GM19043 (cell line): ENCODE measurements around the gene ITGA11.

Experiments
- ATAC-seq: cut with Tn5 transposase; IDR thresholded peaks from one replicate; pipeline ENCODE4 v1.9.1; 2021; ENCODE audit warnings: low read depth; ENCODE audit not compliant: unreplicated experiment

Gene ITGA11

DNA sequence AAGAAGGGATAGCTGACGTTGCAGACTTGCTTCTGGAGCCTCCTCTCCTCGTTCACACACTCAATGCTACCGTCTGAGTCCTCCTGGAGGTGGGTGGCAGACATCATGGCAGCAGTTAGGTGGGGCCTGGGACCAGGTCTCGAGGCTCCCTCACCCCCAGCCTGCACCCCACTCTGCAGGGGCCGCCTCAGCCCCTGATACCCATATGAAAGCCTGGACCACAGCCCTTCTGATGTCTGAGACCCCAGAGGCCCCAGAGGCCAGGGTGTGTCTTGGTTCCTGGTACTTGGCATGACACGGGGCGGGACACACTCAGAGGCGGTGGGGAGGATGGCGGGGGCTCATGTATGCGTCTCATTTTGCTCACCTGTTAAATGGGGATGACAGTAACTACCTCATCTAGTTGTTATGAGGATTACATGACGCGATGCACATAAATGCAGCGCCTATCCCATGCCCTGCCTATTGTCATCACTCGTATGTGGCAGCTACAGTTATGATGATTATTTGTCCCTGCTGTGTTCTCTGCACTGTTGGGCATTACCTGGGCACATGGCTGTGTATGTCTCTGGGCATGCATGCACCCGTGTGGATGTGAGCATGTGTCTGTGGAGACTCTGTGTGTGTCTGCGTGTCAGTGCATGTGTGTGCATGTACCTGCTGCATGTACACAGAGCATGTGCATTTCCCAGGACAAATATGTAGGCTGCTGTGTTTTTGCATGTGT, 114.5 kb downstream of the ITGA11 start:
- no peak for ATAC-seq

DNA sequence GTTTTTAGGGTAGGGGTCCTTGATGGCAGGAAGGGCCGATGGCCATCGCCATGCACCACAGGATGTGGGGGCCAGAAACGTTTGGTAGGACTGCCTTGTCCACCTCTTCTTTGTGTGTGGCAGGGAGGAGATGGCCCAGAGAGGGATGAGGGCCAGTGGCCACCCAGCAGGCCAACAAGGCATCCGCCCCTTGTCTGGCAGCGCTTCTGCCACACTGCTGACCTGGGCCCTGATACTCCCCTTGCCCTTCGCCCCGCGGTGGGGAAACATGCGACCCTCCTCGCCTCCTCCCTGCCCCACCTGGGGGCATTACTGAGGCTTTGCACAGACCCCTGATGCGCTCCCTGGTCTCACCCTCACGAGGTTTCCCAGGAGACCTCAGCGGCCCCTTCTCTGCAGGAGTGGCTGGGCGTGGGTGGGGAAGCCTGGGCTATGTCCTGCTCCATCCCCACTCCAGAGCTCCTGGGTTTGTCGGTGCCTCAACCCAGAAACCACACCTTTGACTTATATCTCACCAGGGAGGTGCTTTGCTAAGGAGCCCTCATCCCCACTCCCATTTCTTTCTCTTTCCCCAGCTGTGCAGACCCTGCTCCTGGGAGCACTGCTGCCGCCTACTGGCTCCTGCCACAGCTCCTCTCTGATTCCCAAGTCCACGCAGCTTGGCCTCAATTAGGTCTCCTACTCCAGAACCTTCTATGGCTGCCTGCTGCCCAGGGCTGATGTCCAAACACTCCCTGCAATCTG, 115.7 kb downstream of the ITGA11 start:
- no peak for ATAC-seq

- ATAC-seq: no peak
These were observed 116.4 kb downstream of the ITGA11 start for GRCh38 chr15:68315495-68316031.

- ATAC-seq: no peak
These were observed 116.9 kb downstream of the ITGA11 start for GRCh38 chr15:68315035-68315434.

DNA sequence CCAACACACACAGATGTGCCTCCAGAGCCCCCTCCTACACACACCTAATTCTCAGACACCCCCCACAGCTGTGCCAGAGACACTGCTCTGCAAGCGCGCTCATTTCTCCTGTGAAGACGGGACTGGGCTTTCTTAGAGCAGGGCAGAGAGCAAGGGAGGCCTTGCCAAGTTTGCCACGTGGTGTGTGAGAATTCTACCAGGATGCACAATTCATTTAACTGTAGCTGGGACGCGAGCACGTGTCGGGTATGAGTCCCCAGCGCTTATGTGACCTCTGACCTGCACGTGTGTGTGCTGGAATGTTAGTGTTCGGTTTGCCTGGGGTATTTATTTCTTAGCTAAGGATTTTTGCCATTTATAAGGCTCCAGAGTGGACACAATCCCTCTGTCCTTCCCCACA, 117.4 kb downstream of the ITGA11 start:
- ATAC-seq: no peak

DNA sequence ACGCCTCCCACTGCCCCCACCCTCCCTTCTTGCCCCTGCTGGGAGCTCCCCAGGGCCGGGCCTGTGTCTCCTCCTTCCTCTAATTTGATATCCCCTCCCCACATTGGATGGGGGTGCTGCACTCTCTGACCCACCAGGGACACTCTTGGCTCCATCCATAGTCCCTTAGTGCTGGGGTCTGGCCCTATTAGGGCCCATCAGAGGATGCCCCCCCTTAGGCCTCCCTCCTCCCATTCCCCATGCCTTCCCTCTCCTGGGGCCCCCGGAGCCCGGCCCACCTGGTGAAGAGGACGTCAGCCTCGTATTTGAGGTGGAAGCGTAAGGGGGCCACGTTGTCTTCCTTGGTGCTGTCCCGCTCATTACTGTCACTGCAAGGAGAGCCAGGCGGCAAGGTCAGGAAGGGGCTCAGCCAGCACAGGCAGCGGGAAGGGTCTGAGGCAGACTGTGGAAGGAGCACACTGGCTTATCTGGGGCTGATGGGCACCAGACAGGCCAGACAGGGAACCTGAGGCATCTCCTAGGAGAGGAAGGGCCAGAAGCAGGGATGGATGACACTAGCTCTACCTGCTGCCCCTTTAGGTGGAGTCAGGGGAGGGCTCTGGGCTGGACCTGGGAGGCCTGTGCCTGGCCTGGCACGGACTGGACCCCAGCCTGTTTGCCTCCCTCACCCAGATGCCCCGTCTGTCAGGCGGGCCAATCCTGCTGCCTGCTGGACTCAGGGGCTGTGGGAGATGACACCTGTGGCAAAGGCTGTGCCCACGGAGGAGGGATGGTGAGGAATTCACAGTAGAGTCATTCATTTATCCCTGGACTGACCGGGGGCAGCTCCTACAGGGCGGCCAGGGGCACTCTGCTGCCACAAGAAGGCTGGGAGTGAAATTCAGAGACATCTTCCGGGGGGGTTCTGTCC, 118.2 kb downstream of the ITGA11 start:
- ATAC-seq: no peak

DNA sequence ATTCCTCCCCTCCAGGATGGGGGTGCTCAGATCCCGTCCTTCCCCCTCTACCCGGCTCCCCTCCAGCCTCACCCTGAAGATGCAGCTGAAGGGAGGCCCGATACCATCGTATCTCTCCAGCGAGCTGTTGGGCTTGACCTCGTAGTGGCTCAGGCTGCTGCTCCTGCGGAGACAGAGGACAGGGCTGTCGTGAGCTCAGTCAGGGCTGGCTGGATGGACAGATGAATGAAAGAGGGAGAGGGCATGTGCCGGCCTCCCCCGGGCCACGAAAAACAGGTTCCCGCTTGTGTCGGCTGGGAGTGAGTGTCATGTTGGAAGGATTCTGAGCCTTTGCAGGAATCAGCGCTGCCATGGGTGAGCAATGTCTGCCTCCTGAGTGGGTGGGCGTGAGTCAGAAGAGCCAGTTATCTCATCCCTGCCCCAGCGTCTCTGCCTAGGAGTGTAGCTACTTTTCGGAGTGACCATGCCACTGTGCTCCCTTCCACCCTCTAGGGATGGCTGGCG, 119.2 kb downstream of the ITGA11 start:
- ATAC-seq: no peak

GRCh38 chr15:68311859-68312557, 120.0 kb downstream of the ITGA11 start:
- no peak for ATAC-seq

GRCh38 chr15:68311464-68311835, 120.5 kb downstream of the ITGA11 start:
- no peak for ATAC-seq

- no peak for ATAC-seq
These were observed 121.0 kb downstream of the ITGA11 start for GRCh38 chr15:68310804-68311463.

- ATAC-seq: no peak
These were observed 121.7 kb downstream of the ITGA11 start for GRCh38 chr15:68310178-68310803.

GRCh38 chr15:68309024-68309423, 122.9 kb downstream of the ITGA11 start:
- ATAC-seq: no peak

DNA sequence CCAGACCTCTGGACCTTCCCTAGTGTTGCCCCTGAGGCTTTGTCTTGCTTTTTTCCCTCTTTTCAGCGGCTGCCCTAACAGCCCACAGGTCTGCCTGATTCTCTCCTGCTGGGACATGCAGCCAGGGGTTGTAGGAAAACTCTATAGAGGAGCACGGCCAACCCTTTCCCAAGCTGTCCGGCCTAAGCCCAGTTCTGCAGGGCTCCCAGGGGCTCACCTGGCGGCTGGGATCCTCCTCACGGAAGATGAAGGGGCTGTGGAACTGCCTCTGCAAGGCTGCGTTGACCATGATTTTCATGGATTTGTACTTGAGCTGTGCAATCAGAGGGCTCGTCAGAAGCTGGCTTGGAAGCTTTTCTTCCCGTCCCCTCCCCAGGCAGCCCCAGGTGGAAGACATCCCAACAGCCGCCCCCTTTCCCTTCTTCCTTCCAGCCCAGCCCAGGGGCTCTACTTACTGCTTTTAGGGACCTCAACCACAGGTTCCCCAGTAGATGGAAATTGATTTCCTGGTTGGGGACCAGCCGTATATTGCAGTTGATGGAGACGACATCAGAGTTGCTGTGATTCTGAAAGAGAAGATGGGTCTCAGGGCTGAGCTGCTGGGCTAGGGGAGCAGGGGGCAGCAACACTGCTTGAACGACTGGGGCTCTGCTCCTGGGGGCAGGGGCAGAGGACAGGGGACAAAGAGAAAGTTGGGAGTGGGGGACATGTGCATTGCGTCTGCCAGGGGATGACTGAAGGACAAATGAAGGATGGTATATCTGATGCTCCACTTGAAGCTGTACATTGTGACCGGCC, 124.6 kb downstream of the ITGA11 start:
- ATAC-seq: no peak

DNA sequence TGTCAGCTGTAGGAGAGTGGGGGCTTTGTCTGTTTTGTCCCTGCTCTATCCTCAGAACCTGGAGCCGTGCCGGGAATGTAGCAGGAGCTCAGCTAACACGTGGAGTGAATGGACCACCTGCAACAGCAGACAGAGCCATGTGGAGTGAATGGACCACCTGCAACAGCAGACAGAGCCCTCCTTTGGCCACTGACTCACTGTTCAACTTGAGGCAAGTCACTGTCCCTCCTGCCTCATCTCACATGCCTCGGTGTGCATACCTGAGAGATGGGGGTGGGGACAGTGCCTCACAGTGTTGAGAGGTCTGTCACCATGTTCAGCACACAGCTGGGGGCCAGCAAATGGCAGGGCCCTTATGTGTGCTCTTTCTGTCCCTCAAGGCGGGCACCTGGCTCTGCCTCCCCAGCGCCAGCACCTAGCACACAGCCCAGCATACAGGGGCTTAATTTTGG, 126.5 kb downstream of the ITGA11 start:
- ATAC-seq: no peak

GRCh38 chr15:68304589-68305337, 127.2 kb downstream of the ITGA11 start:
- ATAC-seq: no peak

GRCh38 chr15:68303560-68304436, 128.2 kb downstream of the ITGA11 start:
- no peak for ATAC-seq

- ATAC-seq: no peak
These were observed 128.8 kb downstream of the ITGA11 start for GRCh38 chr15:68303134-68303533.
